OCI-LY1 (cell line): ENCODE data around the gene TMEM9.

Experiments used
- H2AFZ ChIP-seq: fragments of 200-600 bp; sonication (generic), shearing (Covaris generic); 2 replicates; pipeline ENCODE4 v1.6.0; 2014; ENCODE audit warnings: antibody characterized with exemption, mild to moderate bottlenecking, low read length
- H3F3A ChIP-seq: fragments of 200-600 bp; sonication (generic), shearing (Covaris generic); 2 replicates; pipeline ENCODE4 v1.6.0; 2014; ENCODE audit warnings: mild to moderate bottlenecking, antibody characterized with exemption, low read length, moderate library complexity; ENCODE audit not compliant: insufficient read depth
- H3K27ac ChIP-seq: fragments of 200-600 bp; sonication (generic); 2 replicates; pipeline ENCODE4 v1.5.1; 2014; ENCODE audit warnings: low read length, mixed run types, mild to moderate bottlenecking, low read depth; ENCODE audit not compliant: poor library complexity, severe bottlenecking
- H3K27me3 ChIP-seq: fragments of 200-600 bp; sonication (generic); 2 replicates; pipeline ENCODE4 v1.6.0; 2014; ENCODE audit warnings: antibody characterized with exemption, mild to moderate bottlenecking, low read length, moderate library complexity; ENCODE audit not compliant: insufficient read depth
- H3K36me3 ChIP-seq: fragments of 200-600 bp; sonication (generic); 2 replicates; pipeline ENCODE4 v1.6.1; 2014; ENCODE audit warnings: mild to moderate bottlenecking, antibody characterized with exemption, low read length, moderate library complexity, mixed read lengths; ENCODE audit not compliant: insufficient read depth
- H3K4me1 ChIP-seq: fragments of 200-600 bp; sonication (generic); 2 replicates; pipeline ENCODE4 v1.5.1; 2014; ENCODE audit warnings: mild to moderate bottlenecking, low read length, moderate library complexity; ENCODE audit not compliant: insufficient read depth, severe bottlenecking
- H3K4me2 ChIP-seq: fragments of 200-600 bp; sonication (generic), shearing (Covaris generic); 2 replicates; pipeline ENCODE4 v1.6.1; 2014; ENCODE audit warnings: low read length
- H3K4me3 ChIP-seq: fragments of 200-600 bp; sonication (generic); 2 replicates; pipeline ENCODE4 v1.5.1; 2014; ENCODE audit warnings: low read length, low read depth, mild to moderate bottlenecking, mixed read lengths; ENCODE audit not compliant: poor library complexity, severe bottlenecking
- H3K79me2 ChIP-seq: fragments of 200-600 bp; shearing (Covaris generic); 2 replicates; pipeline ENCODE4 v1.6.1; 2016; ENCODE audit warnings: mixed run types, low read length, mixed read lengths; ENCODE audit not compliant: insufficient read depth
- H3K9ac ChIP-seq: fragments of 200-600 bp; sonication (generic), shearing (Covaris generic); 2 replicates; pipeline ENCODE4 v1.6.1; 2014; ENCODE audit warnings: mild to moderate bottlenecking, low read length, mixed read lengths
- H3K9me2 ChIP-seq: fragments of 200-600 bp; sonication (generic), shearing (Covaris generic); 2 replicates; pipeline ENCODE4 v1.6.1; 2014; ENCODE audit warnings: low read depth, mild to moderate bottlenecking, low read length, mixed read lengths
- H3K9me3 ChIP-seq: fragments of 200-600 bp; shearing (Covaris generic); 2 replicates; pipeline ENCODE4 v1.6.1; 2014; ENCODE audit warnings: low read length, mixed read lengths
- H4K20me1 ChIP-seq: fragments of 200-600 bp; sonication (generic), shearing (Covaris generic); 2 replicates; pipeline ENCODE4 v1.6.0; 2016; ENCODE audit warnings: mild to moderate bottlenecking, low read length; ENCODE audit not compliant: insufficient read depth
- EZH2 ChIP-seq: fragments of 200-600 bp; sonication (generic), shearing (Covaris generic); IDR thresholded peaks from 2 replicates; pipeline ENCODE4 v1.8.0; 2017; ENCODE audit warnings: borderline replicate concordance, mixed run types, mild to moderate bottlenecking, antibody characterized with exemption, low read length, moderate library complexity, mixed read lengths
- TF ChIP-seq, protein P1 (sequence below): fragments of 200-600 bp; sonication (generic), shearing (Covaris generic); IDR thresholded peaks from 2 replicates; pipeline ENCODE4 v1.5.1; 2017; ENCODE audit warnings: mild to moderate bottlenecking, antibody characterized with exemption, low read length, moderate library complexity, mixed read lengths

Gene TMEM9

GRCh38 chr1:201143726-201144635 lies 10.3 kb downstream of the TMEM9 start:
- TF ChIP-seq, protein P1, sequence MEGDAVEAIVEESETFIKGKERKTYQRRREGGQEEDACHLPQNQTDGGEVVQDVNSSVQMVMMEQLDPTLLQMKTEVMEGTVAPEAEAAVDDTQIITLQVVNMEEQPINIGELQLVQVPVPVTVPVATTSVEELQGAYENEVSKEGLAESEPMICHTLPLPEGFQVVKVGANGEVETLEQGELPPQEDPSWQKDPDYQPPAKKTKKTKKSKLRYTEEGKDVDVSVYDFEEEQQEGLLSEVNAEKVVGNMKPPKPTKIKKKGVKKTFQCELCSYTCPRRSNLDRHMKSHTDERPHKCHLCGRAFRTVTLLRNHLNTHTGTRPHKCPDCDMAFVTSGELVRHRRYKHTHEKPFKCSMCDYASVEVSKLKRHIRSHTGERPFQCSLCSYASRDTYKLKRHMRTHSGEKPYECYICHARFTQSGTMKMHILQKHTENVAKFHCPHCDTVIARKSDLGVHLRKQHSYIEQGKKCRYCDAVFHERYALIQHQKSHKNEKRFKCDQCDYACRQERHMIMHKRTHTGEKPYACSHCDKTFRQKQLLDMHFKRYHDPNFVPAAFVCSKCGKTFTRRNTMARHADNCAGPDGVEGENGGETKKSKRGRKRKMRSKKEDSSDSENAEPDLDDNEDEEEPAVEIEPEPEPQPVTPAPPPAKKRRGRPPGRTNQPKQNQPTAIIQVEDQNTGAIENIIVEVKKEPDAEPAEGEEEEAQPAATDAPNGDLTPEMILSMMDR: no peak
- no peak for TF ChIP-seq EZH2
- no peaks in the 10 kb centered on the region for H3F3A ChIP-seq
- H2AFZ ChIP-seq: no peak overlapping the region
- no peak overlapping the region for H3K9ac ChIP-seq
- no peaks in the 10 kb centered on the region for H3K27me3 ChIP-seq
- no peaks in the 10 kb centered on the region for H3K9me3 ChIP-seq
- H3K9me2 ChIP-seq: no peaks in the 10 kb centered on the region
- H3K79me2 ChIP-seq: no peaks in the 10 kb centered on the region
- H3K4me1 ChIP-seq: no peaks in the 10 kb centered on the region
- H3K4me2 ChIP-seq: no peak overlapping the region
- no peak overlapping the region for H3K4me3 ChIP-seq
- peaks cover 46% of the 10 kb centered on the region for H3K36me3 ChIP-seq
- no peaks in the 10 kb centered on the region for H4K20me1 ChIP-seq
- no peak overlapping the region for H3K27ac ChIP-seq

GRCh38 chr1:201142849-201143725 lies 11.2 kb downstream of the TMEM9 start:
- TF ChIP-seq EZH2: no peak
- TF ChIP-seq, protein P1: no peak
- H3K27me3 ChIP-seq: no peaks in the 10 kb centered on the region
- no peaks in the 10 kb centered on the region for H3K4me1 ChIP-seq
- H3K9ac ChIP-seq: no peak overlapping the region
- H3K4me3 ChIP-seq: no peak overlapping the region
- no peaks in the 10 kb centered on the region for H3K79me2 ChIP-seq
- no peaks in the 10 kb centered on the region for H4K20me1 ChIP-seq
- no peak overlapping the region for H3K27ac ChIP-seq
- no peaks in the 10 kb centered on the region for H3F3A ChIP-seq
- H3K36me3 ChIP-seq: peaks cover 50% of the 10 kb centered on the region
- H3K9me3 ChIP-seq: no peaks in the 10 kb centered on the region
- H2AFZ ChIP-seq: no peak overlapping the region
- no peak overlapping the region for H3K4me2 ChIP-seq
- no peaks in the 10 kb centered on the region for H3K9me2 ChIP-seq

DNA sequence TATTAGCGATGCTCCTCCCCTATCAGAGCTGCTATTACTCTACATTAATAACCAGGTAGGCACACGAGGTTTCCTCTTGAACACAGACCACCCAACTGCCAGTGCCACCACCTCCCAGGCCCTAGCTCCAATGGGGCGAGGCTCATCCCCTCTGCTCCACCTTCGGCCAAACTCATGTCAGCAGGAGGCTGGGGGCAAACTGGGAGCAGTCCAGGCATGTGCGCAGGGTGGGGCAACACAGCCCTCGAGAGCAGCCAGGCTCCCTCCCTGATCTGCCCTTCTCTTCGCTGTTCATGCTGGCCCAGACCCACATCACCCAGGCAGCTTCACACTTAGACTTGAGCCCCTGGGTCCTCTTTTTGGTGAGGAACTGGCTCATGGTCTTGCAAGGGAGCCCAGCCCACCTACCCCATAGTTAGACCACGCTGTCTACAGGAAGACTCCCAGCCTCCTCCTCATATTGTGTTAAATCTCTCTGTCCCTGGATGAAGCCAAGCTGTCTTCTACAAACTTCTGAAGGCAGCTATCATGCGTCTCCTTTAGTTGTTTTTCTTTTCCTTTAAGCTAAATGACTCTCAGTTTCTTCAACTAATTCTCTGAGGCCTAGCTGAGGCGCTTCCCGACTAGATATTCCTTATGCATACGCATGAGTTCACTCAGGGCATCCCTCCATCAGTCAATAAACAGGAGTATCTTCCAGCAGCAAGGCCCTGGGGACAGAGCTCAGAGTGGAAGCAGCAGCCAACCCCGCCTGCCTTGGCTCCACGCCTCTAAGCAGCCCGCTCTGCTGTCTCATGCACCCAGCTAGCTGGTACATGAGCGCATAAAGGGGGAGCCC lies 12.0 kb downstream of the TMEM9 start:
- no peaks in the 10 kb centered on the region for H3K27me3 ChIP-seq
- H3K36me3 ChIP-seq: peaks cover 49% of the 10 kb centered on the region
- no peaks in the 10 kb centered on the region for H3K79me2 ChIP-seq
- no peak overlapping the region for H3K4me3 ChIP-seq
- no peaks in the 10 kb centered on the region for H3F3A ChIP-seq
- H3K4me2 ChIP-seq: no peak overlapping the region
- no peak for TF ChIP-seq EZH2
- TF ChIP-seq, protein P1: no peak
- H3K9me2 ChIP-seq: no peaks in the 10 kb centered on the region
- no peak overlapping the region for H3K9ac ChIP-seq
- H4K20me1 ChIP-seq: no peaks in the 10 kb centered on the region
- no peaks in the 10 kb centered on the region for H3K4me1 ChIP-seq
- no peak overlapping the region for H2AFZ ChIP-seq
- no peaks in the 10 kb centered on the region for H3K9me3 ChIP-seq
- no peak overlapping the region for H3K27ac ChIP-seq
